Astrocyte of the hippocampus (primary cell): ENCODE results near the gene SIPA1.

ENCODE experiments used
- DNase-seq: peaks from one replicate; pipeline ENCODE4 v3.0.0; 2011; ENCODE audit warnings: low read depth, low spot score

The SIPA1 gene, protein sequence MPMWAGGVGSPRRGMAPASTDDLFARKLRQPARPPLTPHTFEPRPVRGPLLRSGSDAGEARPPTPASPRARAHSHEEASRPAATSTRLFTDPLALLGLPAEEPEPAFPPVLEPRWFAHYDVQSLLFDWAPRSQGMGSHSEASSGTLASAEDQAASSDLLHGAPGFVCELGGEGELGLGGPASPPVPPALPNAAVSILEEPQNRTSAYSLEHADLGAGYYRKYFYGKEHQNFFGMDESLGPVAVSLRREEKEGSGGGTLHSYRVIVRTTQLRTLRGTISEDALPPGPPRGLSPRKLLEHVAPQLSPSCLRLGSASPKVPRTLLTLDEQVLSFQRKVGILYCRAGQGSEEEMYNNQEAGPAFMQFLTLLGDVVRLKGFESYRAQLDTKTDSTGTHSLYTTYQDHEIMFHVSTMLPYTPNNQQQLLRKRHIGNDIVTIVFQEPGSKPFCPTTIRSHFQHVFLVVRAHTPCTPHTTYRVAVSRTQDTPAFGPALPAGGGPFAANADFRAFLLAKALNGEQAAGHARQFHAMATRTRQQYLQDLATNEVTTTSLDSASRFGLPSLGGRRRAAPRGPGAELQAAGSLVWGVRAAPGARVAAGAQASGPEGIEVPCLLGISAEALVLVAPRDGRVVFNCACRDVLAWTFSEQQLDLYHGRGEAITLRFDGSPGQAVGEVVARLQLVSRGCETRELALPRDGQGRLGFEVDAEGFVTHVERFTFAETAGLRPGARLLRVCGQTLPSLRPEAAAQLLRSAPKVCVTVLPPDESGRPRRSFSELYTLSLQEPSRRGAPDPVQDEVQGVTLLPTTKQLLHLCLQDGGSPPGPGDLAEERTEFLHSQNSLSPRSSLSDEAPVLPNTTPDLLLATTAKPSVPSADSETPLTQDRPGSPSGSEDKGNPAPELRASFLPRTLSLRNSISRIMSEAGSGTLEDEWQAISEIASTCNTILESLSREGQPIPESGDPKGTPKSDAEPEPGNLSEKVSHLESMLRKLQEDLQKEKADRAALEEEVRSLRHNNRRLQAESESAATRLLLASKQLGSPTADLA

GRCh38 chr11:65637794-65638419 lies at the start of gene SIPA1:
Gene SIPA1 (plus strand): TSS chr11:65638101. CDS start chr11:65640922, 2,821 bp downstream.
- peak; percentile 95 for DNase-seq

- peak; percentile 64 for DNase-seq
Observed at GRCh38 chr11:65588199-65589054, 49.5 kb upstream of the SIPA1 start.

DNA sequence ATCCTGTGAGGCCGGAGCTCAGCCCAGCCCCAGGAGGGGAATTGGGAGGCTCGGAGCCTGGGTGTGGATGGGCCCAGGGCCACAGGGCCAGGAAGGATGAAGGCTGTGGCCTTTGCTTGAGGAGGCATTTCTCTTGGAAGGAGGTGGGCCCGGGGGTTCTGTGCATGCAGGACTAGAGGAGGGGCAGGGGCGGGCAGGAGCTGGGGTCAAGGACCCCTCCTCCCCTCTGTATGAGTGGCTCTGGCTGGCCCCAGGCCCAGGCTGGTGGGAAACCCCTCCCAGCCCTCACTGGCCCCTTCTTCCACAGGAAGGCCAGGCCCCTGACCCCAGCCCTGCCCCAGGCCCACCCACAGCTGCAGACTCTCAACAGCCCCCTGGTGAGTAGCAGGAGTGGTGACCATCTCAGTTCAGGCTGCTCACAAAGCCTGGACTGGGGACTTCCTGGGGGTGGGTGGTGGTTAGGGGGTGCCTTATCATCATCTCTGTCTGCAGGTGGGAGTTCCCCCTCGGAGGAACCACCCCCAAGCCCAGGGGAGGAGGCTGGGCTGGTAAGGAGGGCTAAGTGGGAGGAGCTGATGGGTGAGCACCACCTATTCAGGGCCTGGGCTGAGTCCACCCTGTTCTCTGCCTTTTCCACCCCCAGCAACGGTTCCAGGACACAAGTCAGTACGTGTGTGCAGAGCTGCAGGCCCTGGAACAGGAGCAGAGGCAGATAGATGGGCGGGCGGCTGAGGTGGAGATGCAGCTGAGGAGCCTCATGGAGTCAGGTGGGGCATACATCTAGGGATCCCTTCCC lies 48.3 kb upstream of the SIPA1 start:
- no peak for DNase-seq

DNA sequence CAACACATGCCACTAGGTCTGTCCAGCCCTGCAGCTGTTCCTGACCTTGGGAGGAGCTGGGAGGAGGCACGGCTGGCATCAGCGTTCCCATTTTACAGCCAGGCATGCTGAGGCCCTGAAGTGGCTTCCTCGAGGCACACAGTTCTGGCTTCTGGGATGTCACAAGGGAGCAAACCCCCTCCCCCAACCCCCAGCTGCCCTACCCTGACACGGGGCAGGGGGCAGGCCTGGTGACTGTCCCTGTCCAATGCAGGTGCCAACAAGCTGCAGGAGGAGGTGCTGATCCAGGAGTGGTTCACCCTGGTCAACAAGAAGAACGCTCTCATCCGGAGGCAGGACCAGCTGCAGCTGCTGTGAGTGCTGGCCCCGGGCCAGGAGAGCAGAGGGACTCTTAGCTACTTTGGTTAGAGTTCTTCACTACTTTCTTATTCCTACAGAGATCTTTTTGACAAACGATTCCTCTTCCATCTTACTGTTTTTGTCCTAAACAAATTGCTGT lies 47.6 kb upstream of the SIPA1 start:
- DNase-seq: no peak

GRCh38 chr11:65591939-65592857 lies 45.7 kb upstream of the SIPA1 start:
- peak; percentile 87 for DNase-seq

DNA sequence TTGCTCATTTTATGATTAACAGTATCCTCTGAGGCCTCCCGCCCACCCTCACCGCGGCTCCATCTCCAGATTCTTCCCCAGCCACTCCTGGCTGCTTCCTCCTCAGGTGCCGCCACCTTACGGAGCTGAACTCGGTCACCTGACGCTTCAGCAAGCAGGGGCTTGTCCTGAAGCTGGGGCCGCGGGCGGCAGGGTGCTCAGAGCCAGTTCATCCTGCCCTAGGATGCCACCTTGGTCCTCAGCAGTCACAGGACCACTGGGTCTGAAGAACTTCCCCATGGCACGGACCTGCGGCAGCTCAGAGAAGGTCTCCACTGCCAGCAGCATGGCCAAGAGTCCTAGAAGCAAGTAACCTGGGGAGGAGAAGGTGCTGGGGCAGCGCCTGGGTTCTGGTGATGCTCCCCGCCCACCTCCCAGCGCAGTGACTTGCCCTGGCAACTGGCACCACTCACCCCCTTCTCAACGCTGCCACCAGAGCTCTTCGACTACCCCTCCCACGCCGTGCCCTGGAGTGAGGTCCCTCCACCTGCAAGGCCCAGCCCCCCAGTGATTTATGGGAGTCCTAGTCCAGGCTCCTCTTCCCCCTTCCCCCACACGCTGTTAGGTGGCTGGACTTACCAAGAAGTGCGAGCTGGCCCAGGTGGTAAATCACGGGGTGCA lies 44.9 kb upstream of the SIPA1 start:
- no peak for DNase-seq

DNA sequence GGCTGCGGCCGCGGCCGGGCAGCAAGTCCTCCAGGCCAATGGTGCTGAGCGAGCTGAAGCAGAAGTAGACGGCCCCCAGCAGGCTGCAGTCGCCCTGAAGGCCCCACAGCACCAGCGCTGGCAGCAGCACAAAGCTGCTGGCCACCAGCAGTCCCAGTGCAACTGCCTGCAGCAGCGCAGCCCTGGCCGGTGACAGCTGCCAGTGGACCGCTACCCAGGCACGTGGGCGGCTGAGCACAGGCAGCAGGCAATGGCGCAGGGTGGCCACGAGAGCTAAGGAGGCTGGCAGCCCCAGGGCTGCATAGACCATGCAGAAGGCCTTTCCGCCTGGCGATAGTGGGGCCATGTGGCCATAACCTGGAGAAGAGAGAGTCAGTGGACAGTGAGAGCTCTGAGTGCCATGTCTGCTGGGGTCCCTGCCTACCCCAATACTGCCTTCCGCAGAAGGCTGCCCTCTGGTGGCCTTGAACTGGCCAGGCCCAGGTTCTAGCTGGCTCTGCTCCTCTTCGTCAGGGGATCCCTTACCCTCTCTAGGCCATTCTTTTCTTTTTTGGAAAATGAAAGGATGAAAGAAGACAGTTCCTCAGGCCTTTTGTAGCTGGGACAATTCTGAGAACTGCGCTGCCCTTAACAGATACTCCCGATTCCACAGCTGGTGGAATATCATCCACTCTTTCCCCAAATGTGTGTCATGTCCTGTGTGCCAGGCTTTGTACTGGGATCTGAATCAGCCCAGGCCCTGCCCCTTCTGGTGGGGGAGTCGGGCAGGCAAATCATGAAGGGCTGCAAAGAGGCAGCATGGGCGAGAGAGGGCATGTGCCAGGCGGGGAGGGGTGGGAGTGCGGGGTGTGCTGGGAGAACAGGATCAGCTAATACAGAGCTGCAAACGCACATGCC lies 44.1 kb upstream of the SIPA1 start:
- DNase-seq: peak; percentile 53

- no peak for DNase-seq
Observed at GRCh38 chr11:65595131-65595530, 42.8 kb upstream of the SIPA1 start.

- DNase-seq: no peak
Observed at GRCh38 chr11:65595543-65596281, 42.2 kb upstream of the SIPA1 start, which contains the start of gene KCNK7. Gene KCNK7 (minus strand): TSS chr11:65595800. CDS start chr11:65595772, 28 bp downstream.

DNA sequence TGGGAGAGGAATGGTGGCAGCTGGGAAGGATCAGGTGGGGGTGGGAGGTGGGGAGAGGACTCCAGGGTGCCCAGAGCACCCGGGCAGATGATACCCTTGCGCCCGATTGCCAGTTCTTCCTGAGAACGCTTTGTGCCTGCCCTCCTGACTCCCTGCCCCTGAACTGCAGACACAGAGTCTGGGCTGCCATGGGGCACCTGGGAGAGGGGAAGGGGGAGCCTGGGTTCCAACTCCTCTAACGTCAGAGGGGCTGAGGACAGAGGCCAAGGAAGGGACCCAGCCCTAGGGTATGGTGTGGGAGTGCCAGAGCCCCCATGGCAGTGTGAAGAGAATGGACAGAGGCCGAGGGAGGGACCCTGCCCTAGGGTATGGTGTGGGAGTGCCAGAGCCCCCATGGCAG lies 41.4 kb upstream of the SIPA1 start:
- DNase-seq: no peak

DNA sequence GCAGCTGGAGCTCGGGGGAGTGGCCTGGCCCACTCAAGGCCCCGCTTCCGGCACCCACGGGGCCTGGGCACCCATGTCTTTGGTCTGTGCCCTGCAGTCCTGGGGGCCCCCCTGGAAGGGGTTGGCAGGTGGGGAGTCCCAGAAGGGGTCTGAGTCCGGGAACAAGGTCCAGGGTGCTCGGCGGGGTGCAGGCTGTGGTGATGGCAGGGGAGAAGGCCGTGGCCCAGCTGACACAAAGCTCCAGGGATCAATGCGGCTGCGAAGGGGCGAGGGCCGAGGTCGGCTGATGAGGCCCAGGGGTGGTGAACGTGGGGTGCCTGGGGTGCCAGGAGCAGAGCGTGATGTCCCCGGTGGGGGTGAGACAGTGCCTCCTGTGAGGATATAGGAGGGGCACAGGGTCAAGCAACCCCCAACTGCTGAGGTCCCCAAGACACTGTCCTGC lies 39.6 kb upstream of the SIPA1 start:
- no peak for DNase-seq

DNA sequence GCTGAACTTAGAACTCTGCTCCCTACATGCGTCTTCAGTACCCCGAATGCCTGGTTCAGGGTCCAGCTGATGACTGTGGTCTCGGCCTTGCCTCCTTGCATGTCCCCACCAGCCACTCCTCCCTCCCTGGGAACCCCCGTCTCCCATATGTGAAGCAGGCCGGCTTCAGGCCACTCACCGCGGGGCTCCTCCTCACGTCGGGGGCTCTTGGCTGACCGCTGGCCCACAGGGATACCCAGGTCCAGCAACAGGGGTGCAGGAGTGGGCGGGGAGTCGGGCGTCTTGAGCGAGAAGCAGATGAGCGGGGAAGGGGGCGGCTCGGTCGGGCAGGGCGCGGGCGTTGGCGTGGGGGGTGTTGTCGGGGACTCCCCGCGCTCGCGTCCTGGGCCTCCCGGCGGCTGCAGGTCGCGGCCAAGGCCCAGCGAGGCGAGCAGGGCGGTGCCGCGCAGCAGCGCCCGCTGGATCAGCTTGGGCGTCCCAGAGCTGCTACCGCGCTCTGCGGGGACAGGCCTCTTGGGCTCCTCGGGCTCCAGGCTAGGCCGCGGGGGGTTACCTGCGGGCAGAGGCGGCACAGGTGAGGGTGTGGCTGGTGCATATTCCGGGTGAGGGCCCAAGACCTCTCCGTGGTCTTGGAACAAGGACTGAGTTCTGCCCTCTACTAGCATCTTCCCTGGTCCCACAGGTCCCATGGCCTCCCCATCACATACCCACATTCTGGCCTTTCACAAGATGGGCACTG lies 38.5 kb upstream of the SIPA1 start:
- DNase-seq: no peak

- no peak for DNase-seq
Observed at GRCh38 chr11:65599955-65600246, 38.0 kb upstream of the SIPA1 start.

DNA sequence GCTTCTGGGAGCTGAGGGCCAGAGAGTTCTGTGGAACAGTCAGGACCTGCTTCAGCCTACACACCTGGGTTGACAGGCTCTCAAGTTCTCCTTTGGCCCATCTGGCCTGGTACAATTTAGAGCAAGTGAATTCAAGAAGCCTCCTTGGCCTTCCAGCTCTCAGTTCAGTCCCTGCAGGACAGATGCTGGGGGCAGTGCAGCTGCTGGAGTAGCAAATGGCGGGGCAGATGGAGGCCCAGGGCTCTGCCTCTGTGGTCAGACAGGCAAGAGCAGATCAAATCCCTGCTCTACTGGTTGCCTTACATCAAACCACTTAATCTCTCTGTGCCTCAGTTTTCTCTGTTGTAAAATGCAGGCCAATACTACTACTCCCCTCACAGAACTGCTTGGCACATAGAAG lies 33.6 kb upstream of the SIPA1 start:
- no peak for DNase-seq

- DNase-seq: peak; percentile 98
Observed at GRCh38 chr11:65606876-65607613, 30.9 kb upstream of the SIPA1 start.
